ENCODE results near the gene XRCC1.
"Not testable (repeated sequence)": the region's sequence is repeated elsewhere in the genome, so short reads cannot be mapped to it uniquely, and the experiment has no call there.

Gene XRCC1

GRCh38 chr19:43591904-43592772, 16.8 kb upstream of the XRCC1 start:
- Histone ChIP-seq H3K27ac (ENCODE audit: low read length) (no peak overlapping the region), H3K4me3 (ENCODE audit: low read length) (no peak overlapping the region), H3K9ac (ENCODE audit: low read length) (no peak overlapping the region), H3K4me1 (ENCODE audit: low read length) (no peaks in the 10 kb centered on the region), H3K79me2 (ENCODE audit: low read length) (peaks cover 32% of the 10 kb centered on the region), H4K20me1 (ENCODE audit: insufficient read depth, low read length) (no peaks in the 10 kb centered on the region), H3K9me2 (replicated peaks; ENCODE audit: insufficient read depth, low read length) (no peaks in the 10 kb centered on the region), H3K9me3 (replicated peaks; ENCODE audit: insufficient read depth, low read length) (no peaks in the 10 kb centered on the region), H2AFZ (ENCODE audit: low read length) (no peak overlapping the region), H3K4me2 (ENCODE audit: low read depth, low read length) (no peak overlapping the region), H3K27me3 (replicated peaks; ENCODE audit: insufficient read depth, low read length) (no peaks in the 10 kb centered on the region), H3K36me3 (replicated peaks; ENCODE audit: insufficient read depth, low read length) (peaks cover 2% of the 10 kb centered on the region; the same call in 1 of the 2 replicates), H3F3A (ENCODE audit: insufficient read depth, low read length) (peaks cover 7% of the 10 kb centered on the region; the same call in 1 of the 2 replicates)
- TF ChIP-seq EZH2 (optimal IDR thresholded peaks at IDR 0.05; ENCODE audit: low read depth, low read length): no peak
- no peak for TF ChIP-seq CTCF (IDR thresholded peaks at IDR 0.05; ENCODE audit: low read length)
- no peak for TF ChIP-seq EZH2phosphoT487 (IDR thresholded peaks at IDR 0.05; ENCODE audit: low read length)
- DNase-seq: no peak

GRCh38 chr19:43589678-43590077, 14.4 kb upstream of the XRCC1 start:
- Histone ChIP-seq H3K27me3 (replicated peaks; ENCODE audit: insufficient read depth, low read length) (no peaks in the 10 kb centered on the region), H3K9ac (ENCODE audit: low read length) (no peak overlapping the region), H3K4me1 (ENCODE audit: low read length) (no peaks in the 10 kb centered on the region), H3K9me2 (replicated peaks; ENCODE audit: insufficient read depth, low read length) (no peaks in the 10 kb centered on the region), H3K9me3 (replicated peaks; ENCODE audit: insufficient read depth, low read length) (no peaks in the 10 kb centered on the region), H4K20me1 (ENCODE audit: insufficient read depth, low read length) (no peaks in the 10 kb centered on the region), H3K36me3 (replicated peaks; ENCODE audit: insufficient read depth, low read length) (peaks cover 2% of the 10 kb centered on the region; the same call in 1 of the 2 replicates), H3F3A (ENCODE audit: insufficient read depth, low read length) (no peaks in the 10 kb centered on the region), H2AFZ (ENCODE audit: low read length) (no peak overlapping the region), H3K4me2 (ENCODE audit: low read depth, low read length) (no peak overlapping the region), H3K79me2 (ENCODE audit: low read length) (peaks cover 15% of the 10 kb centered on the region), H3K4me3 (ENCODE audit: low read length) (no peak overlapping the region), H3K27ac (ENCODE audit: low read length) (no peak overlapping the region)
- no peak for DNase-seq
- TF ChIP-seq CTCF (IDR thresholded peaks at IDR 0.05; ENCODE audit: low read length): no peak

DNA sequence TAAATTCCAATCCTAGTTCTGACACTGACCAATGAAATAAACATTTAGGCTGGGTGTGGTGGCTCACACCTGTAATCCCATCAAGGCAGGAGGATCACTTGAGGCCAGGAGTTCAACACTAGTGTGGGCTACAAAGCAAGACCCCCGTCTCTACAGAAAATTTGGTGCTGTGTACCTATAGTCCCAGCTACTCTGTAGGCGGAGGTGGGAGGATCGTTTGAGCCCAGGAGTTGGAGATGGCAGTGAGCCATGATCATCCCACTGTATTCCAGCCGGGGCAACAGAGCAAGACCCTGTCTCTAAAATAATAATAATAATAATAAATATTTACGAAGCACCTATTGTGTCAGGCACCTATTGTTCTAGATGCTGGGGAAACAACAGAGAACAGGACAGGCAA, 13.9 kb upstream of the XRCC1 start:
- Histone ChIP-seq H3K36me3 (replicated peaks; ENCODE audit: insufficient read depth, low read length) (peaks cover 2% of the 10 kb centered on the region; the same call in 1 of the 2 replicates), H3K4me1 (ENCODE audit: low read length) (no peaks in the 10 kb centered on the region)
- DNase-seq: no peak

DNA sequence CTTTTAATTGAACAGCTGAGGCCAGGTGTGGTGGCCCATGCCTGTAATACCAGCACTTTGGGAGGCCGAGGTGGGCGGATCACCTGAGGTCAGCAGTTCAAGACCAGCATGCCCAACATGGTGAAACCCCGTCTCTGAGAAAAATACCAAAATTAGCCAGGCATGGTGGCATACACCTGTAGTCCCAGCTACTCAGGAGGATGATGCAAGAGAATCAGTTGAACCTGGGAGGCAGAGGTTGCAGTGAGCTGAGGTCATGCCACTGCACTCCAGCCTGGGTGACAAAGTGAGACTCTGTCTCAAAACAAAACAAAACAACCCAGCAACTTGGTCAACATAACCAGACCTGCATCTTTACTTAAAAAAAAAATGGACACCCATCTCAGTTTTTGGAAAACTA, 11.7 kb upstream of the XRCC1 start:
- not testable (repeated sequence) for H3K9me2 ChIP-seq (replicated peaks; ENCODE audit: insufficient read depth, low read length); H3K4me2 ChIP-seq (ENCODE audit: low read depth, low read length); H3K79me2 ChIP-seq (ENCODE audit: low read length); H3K36me3 ChIP-seq (replicated peaks; ENCODE audit: insufficient read depth, low read length); H3K27ac ChIP-seq (ENCODE audit: low read length); H3K27me3 ChIP-seq (replicated peaks; ENCODE audit: insufficient read depth, low read length); DNase-seq; H3K9ac ChIP-seq (ENCODE audit: low read length); H3K4me1 ChIP-seq (ENCODE audit: low read length); H4K20me1 ChIP-seq (ENCODE audit: insufficient read depth, low read length); H3K4me3 ChIP-seq (ENCODE audit: low read length); H3F3A ChIP-seq (ENCODE audit: insufficient read depth, low read length); H3K9me3 ChIP-seq (replicated peaks; ENCODE audit: insufficient read depth, low read length); H2AFZ ChIP-seq (ENCODE audit: low read length)

More for the DNA sequence above, 13.9 kb upstream of the XRCC1 start:
- H4K20me1 ChIP-seq (ENCODE audit: insufficient read depth, low read length): no peaks in the 10 kb centered on the region
- no peak overlapping the region for H2AFZ ChIP-seq (ENCODE audit: low read length)
- no peak overlapping the region for H3K27ac ChIP-seq (ENCODE audit: low read length)
- H3K9me2 ChIP-seq (replicated peaks; ENCODE audit: insufficient read depth, low read length): no peaks in the 10 kb centered on the region
- H3K9me3 ChIP-seq (replicated peaks; ENCODE audit: insufficient read depth, low read length): no peaks in the 10 kb centered on the region
- H3K79me2 ChIP-seq (ENCODE audit: low read length): peaks cover 13% of the 10 kb centered on the region
- TF ChIP-seq CTCF (IDR thresholded peaks at IDR 0.05; ENCODE audit: low read length) (no peak), EZH2 (optimal IDR thresholded peaks at IDR 0.05; ENCODE audit: low read depth, low read length) (no peak), EZH2phosphoT487 (IDR thresholded peaks at IDR 0.05; ENCODE audit: low read length) (no peak)
- H3K4me3 ChIP-seq (ENCODE audit: low read length): no peak overlapping the region
- H3F3A ChIP-seq (ENCODE audit: insufficient read depth, low read length): no peaks in the 10 kb centered on the region
- no peak overlapping the region for H3K4me2 ChIP-seq (ENCODE audit: low read depth, low read length)
- H3K9ac ChIP-seq (ENCODE audit: low read length): no peak overlapping the region
- no peaks in the 10 kb centered on the region for H3K27me3 ChIP-seq (replicated peaks; ENCODE audit: insufficient read depth, low read length)
